ENCODE data around the gene RABL6.
"Not testable (repeated sequence)": the region's sequence is repeated elsewhere in the genome, so short reads cannot be mapped to it uniquely, and the experiment has no call there.

RABL6 gene

DNA sequence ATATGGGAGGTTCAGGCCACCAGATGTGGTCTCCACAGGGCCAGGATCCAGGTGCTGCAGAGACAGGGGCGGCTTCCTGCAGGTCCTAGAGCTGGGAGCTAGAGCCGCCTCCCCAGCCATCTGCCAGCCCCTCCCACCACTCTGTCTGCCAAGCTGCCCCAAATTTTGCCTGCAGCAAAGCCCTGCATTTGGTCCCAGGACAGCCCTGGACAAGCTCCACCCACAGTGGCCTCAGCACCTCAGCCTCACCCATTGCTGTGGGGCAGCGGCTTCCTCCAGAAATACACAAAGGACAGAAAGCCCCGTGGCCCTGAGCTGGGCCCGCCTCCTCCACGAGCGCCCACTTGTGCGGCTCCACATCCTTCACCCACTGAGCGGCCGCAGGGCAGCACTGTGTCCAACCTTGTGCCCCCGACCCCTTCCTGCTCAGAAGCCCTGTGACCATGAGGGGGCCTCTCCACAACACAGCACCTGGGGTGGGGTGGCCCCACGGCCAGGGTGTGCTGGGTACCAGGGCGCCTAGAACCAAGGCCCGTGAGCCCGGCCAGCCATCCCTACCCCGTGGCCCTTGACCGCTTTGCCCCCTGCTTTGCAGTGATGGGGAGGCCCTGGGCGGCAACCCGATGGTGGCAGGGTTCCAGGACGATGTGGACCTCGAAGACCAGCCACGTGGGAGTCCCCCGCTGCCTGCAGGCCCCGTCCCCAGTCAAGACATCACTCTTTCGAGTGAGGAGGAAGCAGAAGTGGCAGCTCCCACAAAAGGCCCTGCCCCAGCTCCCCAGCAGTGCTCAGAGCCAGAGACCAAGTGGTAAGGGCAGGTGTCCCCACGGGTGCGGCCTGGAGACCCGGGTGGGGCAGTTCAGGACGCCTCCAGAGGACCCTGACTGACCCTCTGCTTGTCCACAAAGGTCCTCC, 30.8 kb downstream of the RABL6 start:
- no peaks in the 10 kb centered on the region for H3K27me3 ChIP-seq (ENCODE audit: insufficient read depth, insufficient read length)
- H3K36me3 ChIP-seq (ENCODE audit: insufficient read depth, insufficient read length, low read length), result peaks cover 58% of the 10 kb centered on the region
- no peak overlapping the region for H3K9ac ChIP-seq (ENCODE audit: insufficient read length, low read depth)
- H3K4me1 ChIP-seq (ENCODE audit: insufficient read depth, insufficient read length), result peaks cover 45% of the 10 kb centered on the region
- TF ChIP-seq SUZ12 (IDR thresholded peaks at IDR 0.05; ENCODE audit: extremely low read depth, insufficient read depth, insufficient read length), result no peak
- no peak for TF ChIP-seq ZNF274 (IDR thresholded peaks at IDR 0.05; ENCODE audit: low read depth, low read length)
- no peak for TF ChIP-seq YY1 (IDR thresholded peaks at IDR 0.05; ENCODE audit: insufficient read depth, insufficient read length)
- H3K9me3 ChIP-seq (ENCODE audit: insufficient read depth, low read length), result no peaks in the 10 kb centered on the region
- no peak overlapping the region for H3K4me3 ChIP-seq (ENCODE audit: insufficient read length, low read depth)
- no peak for DNase-seq (ENCODE audit: low read depth, low spot score)

DNA sequence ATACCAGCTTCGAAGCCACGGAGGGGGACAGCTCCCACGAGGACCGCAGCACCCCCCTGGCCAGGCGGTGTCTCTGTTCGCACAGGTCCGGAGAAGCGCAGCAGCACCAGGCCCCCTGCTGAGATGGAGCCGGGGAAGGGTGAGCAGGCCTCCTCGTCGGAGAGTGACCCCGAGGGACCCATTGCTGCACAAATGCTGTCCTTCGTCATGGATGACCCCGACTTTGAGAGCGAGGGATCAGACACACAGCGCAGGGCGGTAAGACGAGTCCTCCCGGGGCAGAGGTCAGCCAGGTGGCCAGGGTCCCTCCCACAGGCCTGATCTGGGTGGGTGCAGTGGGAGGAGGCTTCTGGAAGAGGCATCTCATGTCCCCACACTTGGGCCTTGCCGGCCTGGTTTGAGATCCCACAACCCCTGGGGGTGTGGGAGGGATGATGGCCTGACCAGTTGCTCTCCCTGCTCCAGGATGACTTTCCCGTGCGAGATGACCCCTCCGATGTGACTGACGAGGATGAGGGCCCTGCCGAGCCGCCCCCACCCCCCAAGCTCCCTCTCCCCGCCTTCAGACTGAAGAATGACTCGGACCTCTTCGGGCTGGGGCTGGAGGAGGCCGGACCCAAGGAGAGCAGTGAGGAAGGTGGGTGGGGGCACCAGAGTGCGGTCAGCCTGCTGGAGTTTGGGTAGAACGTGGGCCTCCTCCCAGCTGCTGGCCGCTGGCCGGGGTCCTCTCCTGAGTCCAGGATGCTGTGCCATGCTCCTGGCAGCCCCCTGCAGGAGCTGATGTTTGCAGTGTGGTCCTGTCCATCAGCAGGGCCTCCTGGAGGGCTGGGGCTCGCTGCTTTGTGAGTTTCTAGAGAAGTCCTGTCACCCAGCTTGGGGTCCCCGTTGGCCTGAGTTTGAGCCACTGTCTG, 31.7 kb downstream of the RABL6 start:
- peak overlapping the region; percentile 42 for H3K9ac ChIP-seq (ENCODE audit: insufficient read length, low read depth)

DNA sequence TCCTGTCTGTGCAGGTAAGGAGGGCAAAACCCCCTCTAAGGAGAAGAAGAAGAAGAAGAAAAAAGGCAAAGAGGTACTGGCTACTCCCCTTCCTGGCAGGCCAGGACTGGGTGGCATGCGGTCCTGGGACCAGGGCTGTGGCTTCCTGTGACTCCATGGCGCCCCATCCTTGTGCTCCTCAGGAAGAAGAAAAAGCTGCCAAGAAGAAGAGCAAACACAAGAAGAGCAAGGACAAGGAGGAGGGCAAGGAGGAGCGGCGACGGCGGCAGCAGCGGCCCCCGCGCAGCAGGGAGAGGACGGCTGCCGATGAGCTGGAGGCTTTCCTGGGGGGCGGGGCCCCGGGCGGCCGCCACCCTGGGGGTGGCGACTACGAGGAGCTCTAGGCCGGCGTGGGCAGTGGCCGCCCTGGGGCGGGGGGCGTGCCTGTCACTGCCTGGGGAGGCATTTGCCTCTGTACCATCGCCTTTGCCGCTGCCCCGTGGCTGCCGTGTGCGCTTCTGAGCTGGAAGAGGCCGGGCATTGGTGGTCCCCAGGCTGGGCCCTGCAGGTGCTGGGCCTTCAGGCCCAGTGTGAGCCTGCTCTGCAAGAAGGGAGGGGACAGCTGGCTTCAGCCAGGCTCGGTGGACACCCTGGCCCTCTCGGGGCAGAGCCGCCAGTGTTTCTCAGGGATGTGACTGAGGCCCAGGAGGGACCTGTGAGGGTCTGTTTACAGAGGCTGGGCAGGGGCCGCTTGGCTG, 32.6 kb downstream of the RABL6 start:
- H3K36me3 ChIP-seq (ENCODE audit: insufficient read depth, insufficient read length, low read length), result peaks cover 49% of the 10 kb centered on the region
- peaks cover 46% of the 10 kb centered on the region for H3K4me1 ChIP-seq (ENCODE audit: insufficient read depth, insufficient read length)
- peak overlapping the region; percentile 5 for H3K9ac ChIP-seq (ENCODE audit: insufficient read length, low read depth)
- H3K9me3 ChIP-seq (ENCODE audit: insufficient read depth, low read length), result no peaks in the 10 kb centered on the region
- no peaks in the 10 kb centered on the region for H3K27me3 ChIP-seq (ENCODE audit: insufficient read depth, insufficient read length)
- H3K4me3 ChIP-seq (ENCODE audit: insufficient read length, low read depth), result no peak overlapping the region
- TF ChIP-seq SUZ12 (IDR thresholded peaks at IDR 0.05; ENCODE audit: extremely low read depth, insufficient read depth, insufficient read length) (no peak), YY1 (IDR thresholded peaks at IDR 0.05; ENCODE audit: insufficient read depth, insufficient read length) (no peak), ZNF274 (IDR thresholded peaks at IDR 0.05; ENCODE audit: low read depth, low read length) (no peak)
- DNase-seq (ENCODE audit: low read depth, low spot score), result no peak

More for the DNA sequence above, 31.7 kb downstream of the RABL6 start:
- peaks cover 53% of the 10 kb centered on the region for H3K36me3 ChIP-seq (ENCODE audit: insufficient read depth, insufficient read length, low read length)
- H3K9me3 ChIP-seq (ENCODE audit: insufficient read depth, low read length), result no peaks in the 10 kb centered on the region
- H3K27me3 ChIP-seq (ENCODE audit: insufficient read depth, insufficient read length), result no peaks in the 10 kb centered on the region
- H3K4me1 ChIP-seq (ENCODE audit: insufficient read depth, insufficient read length), result peaks cover 48% of the 10 kb centered on the region
- DNase-seq (ENCODE audit: low read depth, low spot score), result no peak
- no peak overlapping the region for H3K4me3 ChIP-seq (ENCODE audit: insufficient read length, low read depth)
- no peak for TF ChIP-seq SUZ12 (IDR thresholded peaks at IDR 0.05; ENCODE audit: extremely low read depth, insufficient read depth, insufficient read length)

DNA sequence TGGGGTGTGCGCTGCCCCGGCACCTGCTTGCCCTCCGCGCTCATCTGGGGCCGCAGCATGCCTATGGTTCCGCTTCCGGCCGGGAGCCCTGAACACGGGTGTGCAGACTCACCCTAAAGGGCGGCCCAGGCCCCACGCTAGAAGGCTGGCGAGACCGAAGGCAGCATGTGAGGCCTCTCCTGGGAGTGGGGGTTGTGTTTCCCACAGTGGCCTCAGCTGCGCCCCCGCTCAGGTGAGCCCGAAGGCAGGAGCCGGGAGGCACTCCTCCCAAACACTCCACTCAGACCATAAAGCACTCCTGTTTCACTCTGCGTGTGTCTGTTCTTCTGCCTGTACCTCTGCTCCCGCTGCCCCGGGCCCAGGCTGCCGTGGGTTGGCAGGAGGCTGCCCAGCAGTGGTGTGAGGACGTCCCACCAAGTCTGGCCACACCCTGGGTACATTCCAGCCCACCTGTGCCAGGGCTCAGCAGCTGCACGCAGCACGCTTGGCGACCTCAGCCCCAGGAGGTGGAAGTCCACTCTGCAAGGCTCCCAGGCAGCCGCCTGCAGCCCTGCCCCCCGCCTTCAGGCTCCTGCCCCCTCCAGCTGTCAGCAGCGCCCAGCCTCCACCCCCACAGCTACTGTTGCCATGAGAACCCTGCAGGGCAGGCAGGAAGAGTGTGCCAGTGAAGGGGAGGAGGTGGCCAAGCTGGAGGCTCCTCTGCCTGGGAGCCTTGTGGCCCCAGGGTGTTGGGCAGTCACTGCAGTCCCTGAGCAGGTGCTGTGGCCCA, 33.3 kb downstream of the RABL6 start:
- Histone ChIP-seq H3K36me3 (ENCODE audit: insufficient read depth, insufficient read length, low read length) (peaks cover 41% of the 10 kb centered on the region), H3K9ac (ENCODE audit: insufficient read length, low read depth) (no peak overlapping the region), H3K4me1 (ENCODE audit: insufficient read depth, insufficient read length) (peaks cover 46% of the 10 kb centered on the region), H3K27me3 (ENCODE audit: insufficient read depth, insufficient read length) (no peaks in the 10 kb centered on the region), H3K9me3 (ENCODE audit: insufficient read depth, low read length) (no peaks in the 10 kb centered on the region; the same call in 1 of the 2 replicates), H3K4me3 (ENCODE audit: insufficient read length, low read depth) (no peak overlapping the region)
- TF ChIP-seq SUZ12 (IDR thresholded peaks at IDR 0.05; ENCODE audit: extremely low read depth, insufficient read depth, insufficient read length) (no peak), YY1 (IDR thresholded peaks at IDR 0.05; ENCODE audit: insufficient read depth, insufficient read length) (no peak), ZNF274 (IDR thresholded peaks at IDR 0.05; ENCODE audit: low read depth, low read length) (no peak)
- DNase-seq (ENCODE audit: low read depth, low spot score), result no peak

DNA sequence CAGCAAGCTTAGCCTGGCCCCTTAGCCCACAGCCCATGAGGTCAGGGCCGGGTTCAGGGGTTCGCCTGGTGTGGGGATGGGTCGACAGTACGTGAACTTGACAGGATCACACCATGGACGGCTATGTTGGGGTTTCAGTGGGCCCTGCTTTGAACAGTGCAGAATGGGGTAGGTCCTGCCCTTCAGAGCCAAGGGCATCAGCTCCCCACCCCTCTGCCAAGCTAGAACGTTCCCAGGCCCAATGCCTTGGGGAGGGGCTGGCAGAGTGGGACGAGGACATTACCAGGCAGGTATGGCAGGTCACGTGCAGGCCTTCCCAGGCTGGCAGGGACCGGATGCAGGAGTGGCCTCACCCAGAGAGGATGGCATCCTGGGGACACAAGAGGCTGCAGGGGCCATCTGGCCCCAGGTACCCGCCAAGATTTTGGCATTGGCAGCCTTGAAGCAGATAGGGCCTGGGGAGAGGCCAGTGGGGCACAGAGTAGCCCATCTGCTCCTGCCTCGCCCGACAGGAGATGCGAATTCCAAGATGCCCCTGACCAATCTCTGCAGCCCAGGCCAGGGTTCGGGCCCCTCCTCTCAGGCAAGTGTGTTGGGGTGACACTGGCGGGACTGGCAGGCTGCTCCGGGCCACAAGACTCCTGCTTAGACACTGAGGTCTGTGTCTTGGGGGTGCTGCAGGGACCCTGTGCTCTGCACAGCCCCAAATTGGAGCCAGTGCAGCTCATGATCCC, 34.1 kb downstream of the RABL6 start:
- H3K4me1 ChIP-seq (ENCODE audit: insufficient read depth, insufficient read length), result peaks cover 44% of the 10 kb centered on the region
- not testable (repeated sequence) for DNase-seq (ENCODE audit: low read depth, low spot score); H3K4me3 ChIP-seq (ENCODE audit: insufficient read length, low read depth); H3K9me3 ChIP-seq (ENCODE audit: insufficient read depth, low read length); H3K9ac ChIP-seq (ENCODE audit: insufficient read length, low read depth); H3K27me3 ChIP-seq (ENCODE audit: insufficient read depth, insufficient read length)
- peaks cover 35% of the 10 kb centered on the region for H3K36me3 ChIP-seq (ENCODE audit: insufficient read depth, insufficient read length, low read length)

DNA sequence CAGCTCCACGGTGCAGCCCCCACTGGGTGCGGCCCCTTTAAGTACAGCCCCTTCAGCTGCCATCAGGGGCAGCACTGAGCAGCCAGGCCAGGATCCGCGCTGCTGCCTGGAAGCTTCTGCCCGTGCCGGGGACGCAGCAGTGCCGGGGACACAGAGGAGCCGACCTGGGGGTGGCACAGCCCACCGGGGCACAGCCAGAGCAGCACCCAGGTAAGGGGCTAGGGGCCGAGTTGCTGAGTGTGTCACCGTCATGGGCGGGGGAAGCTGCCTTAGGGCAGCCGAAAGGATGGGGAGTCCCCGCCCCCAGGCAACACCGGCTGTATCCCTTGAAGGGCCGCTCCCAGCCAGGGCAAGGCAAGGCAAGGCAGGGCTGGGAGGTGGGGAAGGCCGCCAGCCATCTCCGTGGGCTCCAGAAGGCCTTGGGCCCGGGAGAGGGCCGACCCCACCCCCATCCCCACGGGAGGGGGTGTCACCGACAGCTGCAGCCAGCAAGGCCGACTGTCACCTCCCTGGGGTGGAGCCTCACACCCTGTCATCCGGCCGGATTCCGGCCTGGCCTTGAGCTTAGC, 34.7 kb downstream of the RABL6 start, which contains the start of gene AJM1:
TSS of gene AJM1 (plus strand) at position 99 of the 569 bp plus-strand sequence. CDS start 1,937 bp downstream, outside the sequence.
- not testable (repeated sequence) for H3K9me3 ChIP-seq (ENCODE audit: insufficient read depth, low read length); H3K4me3 ChIP-seq (ENCODE audit: insufficient read length, low read depth); H3K27me3 ChIP-seq (ENCODE audit: insufficient read depth, insufficient read length)
- Histone ChIP-seq H3K36me3 (ENCODE audit: insufficient read depth, insufficient read length, low read length) (peaks cover 35% of the 10 kb centered on the region), H3K9ac (ENCODE audit: insufficient read length, low read depth) (peak within 1 kb of the TSS; percentile 42), H3K4me1 (ENCODE audit: insufficient read depth, insufficient read length) (peaks cover 43% of the 10 kb centered on the region)
- peak; percentile 66 for DNase-seq (ENCODE audit: low read depth, low spot score)

DNA sequence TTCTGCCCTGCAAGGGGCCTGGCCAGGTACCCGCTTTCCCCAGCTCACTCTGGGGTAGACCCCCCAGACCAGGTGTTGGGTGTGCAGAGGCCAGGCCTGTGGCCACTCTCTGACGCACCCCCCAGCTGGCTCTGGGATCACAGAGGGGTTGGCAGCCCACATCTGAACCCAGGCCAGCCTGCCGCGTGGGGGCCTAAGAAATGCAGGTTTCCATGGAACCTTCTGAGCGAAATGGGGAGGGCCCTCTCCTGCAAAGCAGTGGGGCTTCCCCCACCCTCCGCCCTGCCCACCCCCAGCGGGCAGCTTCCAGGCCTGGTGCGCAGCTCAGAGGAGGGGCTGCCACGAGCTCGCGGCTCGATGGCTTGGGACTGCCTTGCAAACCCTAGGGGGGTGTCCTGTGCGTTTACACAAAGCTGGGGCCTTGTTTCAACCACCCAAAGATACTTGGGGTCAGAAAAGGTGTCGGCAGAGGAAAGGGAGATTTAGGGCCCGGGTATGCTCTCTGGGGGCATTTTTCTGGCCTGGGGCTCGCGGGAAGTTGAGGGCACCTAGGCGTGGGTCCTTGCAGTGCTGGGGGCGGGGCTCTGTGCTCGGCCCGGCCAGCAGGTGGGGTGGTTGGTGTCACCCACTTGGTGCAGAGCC, 35.5 kb downstream of the RABL6 start:
- Histone ChIP-seq H3K36me3 (ENCODE audit: insufficient read depth, insufficient read length, low read length) (peaks cover 27% of the 10 kb centered on the region), H3K4me1 (ENCODE audit: insufficient read depth, insufficient read length) (peaks cover 44% of the 10 kb centered on the region), H3K9ac (ENCODE audit: insufficient read length, low read depth) (peak overlapping the region; percentile 36)
- not testable (repeated sequence) for DNase-seq (ENCODE audit: low read depth, low spot score); H3K4me3 ChIP-seq (ENCODE audit: insufficient read length, low read depth); H3K9me3 ChIP-seq (ENCODE audit: insufficient read depth, low read length); H3K27me3 ChIP-seq (ENCODE audit: insufficient read depth, insufficient read length)

DNA sequence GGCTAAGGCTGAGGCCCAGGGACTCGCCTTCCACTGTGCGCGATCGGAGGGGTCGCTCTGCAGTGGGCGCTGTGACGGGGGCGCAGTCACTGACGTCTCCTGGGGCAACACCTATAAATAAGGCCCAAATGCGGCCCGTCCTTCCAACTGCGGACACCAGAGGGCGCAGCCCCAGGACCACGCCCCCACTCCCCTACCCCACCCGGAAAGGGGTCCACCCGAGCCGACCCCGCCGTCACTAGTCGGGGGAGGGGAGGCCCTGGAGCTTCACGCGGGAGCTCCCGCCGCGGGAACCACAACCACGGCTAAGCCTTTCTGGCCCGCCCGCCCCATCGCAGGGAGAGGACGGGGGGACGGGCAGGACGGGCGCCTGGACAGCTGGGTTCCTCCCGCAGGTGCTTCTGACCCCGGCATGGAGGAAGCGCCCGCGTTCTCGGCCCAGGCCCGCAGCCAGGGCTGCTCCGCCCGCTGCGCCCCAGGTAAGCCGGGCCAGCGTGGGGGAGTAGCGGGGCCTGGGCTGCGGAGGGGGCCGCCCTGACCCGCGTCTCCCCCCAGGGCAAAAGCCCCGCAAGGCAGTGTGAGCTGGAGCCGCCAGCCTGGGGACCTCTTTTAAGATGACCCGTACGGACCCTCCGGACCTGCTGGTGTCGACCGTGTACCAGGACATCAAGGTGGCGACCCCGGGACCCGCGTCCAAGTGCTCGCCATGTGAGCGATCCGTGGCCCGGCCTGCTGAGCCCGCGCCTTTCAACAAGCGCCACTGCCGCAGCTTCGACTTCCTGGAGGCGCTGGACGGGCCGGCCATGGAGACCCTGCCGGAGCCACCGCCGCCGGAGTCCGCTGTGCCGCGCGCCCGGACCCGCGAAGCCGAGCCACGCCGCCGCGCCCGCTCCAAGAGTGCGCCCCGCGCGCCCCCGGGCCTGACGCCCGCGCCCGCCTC, 36.3 kb downstream of the RABL6 start:
- H3K27me3 ChIP-seq (ENCODE audit: insufficient read depth, insufficient read length); H3K4me3 ChIP-seq (ENCODE audit: insufficient read length, low read depth); H3K9ac ChIP-seq (ENCODE audit: insufficient read length, low read depth): not testable (repeated sequence)

More for the DNA sequence above, 36.3 kb downstream of the RABL6 start:
- H3K9me3 ChIP-seq (ENCODE audit: insufficient read depth, low read length); DNase-seq (ENCODE audit: low read depth, low spot score): not testable (repeated sequence)
- Histone ChIP-seq H3K4me1 (ENCODE audit: insufficient read depth, insufficient read length) (peaks cover 41% of the 10 kb centered on the region), H3K36me3 (ENCODE audit: insufficient read depth, insufficient read length, low read length) (peaks cover 19% of the 10 kb centered on the region)
